Activated naive CD4-positive, alpha-beta T cell treated with anti-CD3 and anti-CD28 coated beads for 36 hours (primary cell): Measurements from ENCODE around the gene SEPSECS. TPM values are rescaled to one million over a fixed set of nuclear protein-coding genes. Genes with fewer than 3 reads are reported as not detected.

Experiments used
- CTCF ChIA-PET: fragments of 350-600 bp; sonication (Branson Sonifier 250); formaldehyde crosslinking; loops from one replicate; lab custom pipeline; 2021; ENCODE audit warnings: antibody characterized with exemption; lab: Charles Lee
- DNase-seq: peaks from one replicate; pipeline ENCODE4 v3.0.0-alpha.2; 2020
- H3K27ac Mint-ChIP-seq: one replicate; pipeline ENCODE4 v1.8.0; 2021; ENCODE audit warnings: mild to moderate bottlenecking, mixed read lengths
- H3K27me3 Mint-ChIP-seq: one replicate; pipeline ENCODE4 v1.8.0; 2021; ENCODE audit warnings: low read depth, mixed read lengths
- H3K36me3 Mint-ChIP-seq: one replicate; pipeline ENCODE4 v1.8.0; 2021; ENCODE audit warnings: low read depth, mixed read lengths
- H3K4me1 Mint-ChIP-seq: one replicate; pipeline ENCODE4 v1.8.0; 2021; ENCODE audit warnings: low read depth, mixed read lengths
- H3K4me3 Mint-ChIP-seq: one replicate; pipeline ENCODE4 v1.8.0; 2021; ENCODE audit warnings: mild to moderate bottlenecking, moderate library complexity, mixed read lengths
- H3K9me3 Mint-ChIP-seq: one replicate; pipeline ENCODE4 v1.8.0; 2021; ENCODE audit warnings: mixed read lengths
- intact Hi-C: fragments of 100-400 bp; cut with micrococcal nuclease; formaldehyde crosslinking; loops from one replicate; pipeline ENCODE4 v1.15.1; 2023
- total RNA-seq, 2 experiments: library from RNA; stranded (reverse); gene quantifications; one replicate each; pipeline ENCODE4 v1.2.3, GENCODE V29; 2021

The SEPSECS gene
- total RNA-seq = 10 to 100 TPM; 14.7 to 17.9 TPM

DNA sequence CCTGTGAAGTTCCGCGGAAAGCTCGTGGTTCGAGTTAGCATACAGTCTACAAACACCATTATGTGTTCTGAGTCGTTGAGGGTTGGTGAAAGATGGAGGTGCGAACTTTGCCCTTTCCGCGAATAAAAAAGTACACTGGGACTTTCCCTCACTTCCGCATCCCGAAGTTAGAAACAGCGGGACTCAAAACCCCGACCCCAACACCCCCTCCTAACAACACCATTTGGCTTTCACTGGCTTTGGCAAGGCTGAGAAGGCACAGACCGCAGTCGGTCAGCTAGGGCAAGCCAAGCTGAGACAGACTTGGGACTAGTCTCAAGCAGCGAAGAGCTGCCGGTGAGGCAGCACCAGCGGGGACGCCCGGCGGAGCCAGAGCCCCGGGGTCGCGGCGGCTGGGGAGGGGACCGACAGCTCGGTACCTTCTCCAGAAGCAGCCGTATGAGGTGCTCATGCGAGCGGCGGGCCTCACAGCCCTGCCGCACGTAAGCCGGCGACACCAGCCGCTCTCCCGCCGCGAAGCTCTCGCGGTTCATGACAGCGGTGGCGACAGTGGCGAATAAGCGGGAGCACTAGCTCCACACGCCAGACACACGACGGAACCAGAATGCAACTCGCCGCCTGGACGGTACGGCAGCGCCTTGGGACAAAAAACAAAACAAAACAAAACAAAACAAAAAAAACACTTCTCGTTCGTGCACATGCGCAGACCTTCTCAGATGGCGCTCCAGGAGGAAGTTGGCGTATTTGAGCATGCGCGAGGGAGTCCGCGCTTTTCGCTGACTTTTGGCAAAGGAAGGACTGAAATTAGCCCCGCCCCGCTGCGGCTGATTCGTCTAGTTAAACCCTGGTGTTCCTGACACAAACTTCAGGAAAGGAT lies at the start of gene SEPSECS:
TSS of gene SEPSECS (minus strand) at position 613 of the 877 bp plus-strand sequence. CDS start at position 533, 80 bp downstream.
- intact Hi-C loops = loop anchor here (1.0 to 2.0 kb wide), 10 partner anchors 19 to 1826 kb away; partner anchors contain the start of genes ANAPC4, DHX15, SMIM20 and ZCCHC4
- Mint-ChIP-seq H3K9me3 (no peaks in the 10 kb centered on the region), H3K27me3 (no peaks in the 10 kb centered on the region), H3K27ac (peak within 1 kb of the TSS; percentile 99), H3K4me3 (peak within 1 kb of the TSS; percentile 93), H3K4me1 (peaks cover 34% of the 10 kb centered on the region), H3K36me3 (peaks cover 21% of the 10 kb centered on the region)
- CTCF ChIA-PET = interaction anchor here (0.6 to 2.6 kb wide), 6 partner anchors 19 to 219 kb away, joined by 3 to 19 read pairs (median 3); partner anchors contain the start of gene ZCCHC4
- peak; percentile 97 for DNase-seq

- no peak for DNase-seq
- H3K27me3 Mint-ChIP-seq = no peaks in the 10 kb centered on the region
- no peak overlapping the region for H3K4me3 Mint-ChIP-seq
- peaks cover 29% of the 10 kb centered on the region for H3K9me3 Mint-ChIP-seq
- intact Hi-C loops = no loop called here
- peaks cover 3% of the 10 kb centered on the region for H3K36me3 Mint-ChIP-seq
- no peaks in the 10 kb centered on the region for H3K4me1 Mint-ChIP-seq
- no peak overlapping the region for H3K27ac Mint-ChIP-seq
- CTCF ChIA-PET = interaction anchor here (0.7 kb wide), 1 partner anchor 30 kb away, joined by 3 read pairs; no protein-coding TSS in a partner anchor
Observed at GRCh38 chr4:25209702-25210101, 49.5 kb upstream of the SEPSECS start.

DNA sequence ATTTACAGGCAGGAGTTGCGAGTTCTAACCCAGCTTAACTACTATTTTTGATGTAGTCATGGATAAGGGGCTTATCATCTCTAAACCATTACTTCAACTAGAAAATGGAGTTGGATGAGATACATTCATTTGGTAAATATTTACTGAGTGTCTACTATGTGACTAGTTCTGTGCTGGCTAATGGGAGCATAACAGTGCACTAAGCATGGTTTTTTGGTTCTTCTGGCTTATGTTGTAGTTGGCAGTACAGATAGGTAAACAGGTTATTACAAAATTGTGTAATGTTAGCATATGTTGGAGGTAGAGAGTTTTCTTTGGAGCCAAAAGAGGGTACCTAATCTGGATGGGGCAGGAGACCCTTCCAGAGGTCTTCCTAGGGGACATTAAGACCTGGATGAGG lies 47.7 kb upstream of the SEPSECS start:
- H3K9me3 Mint-ChIP-seq = peaks cover 30% of the 10 kb centered on the region
- H3K27me3 Mint-ChIP-seq = no peaks in the 10 kb centered on the region
- no peak overlapping the region for H3K27ac Mint-ChIP-seq
- CTCF ChIA-PET = no interaction called here
- peaks cover 2% of the 10 kb centered on the region for H3K4me1 Mint-ChIP-seq
- H3K36me3 Mint-ChIP-seq = peaks cover 4% of the 10 kb centered on the region
- H3K4me3 Mint-ChIP-seq = no peak overlapping the region
- intact Hi-C loops = no loop called here
- no peak for DNase-seq

- Mint-ChIP-seq H3K27me3 (no peaks in the 10 kb centered on the region), H3K4me3 (no peak overlapping the region), H3K27ac (no peak overlapping the region), H3K9me3 (peaks cover 12% of the 10 kb centered on the region), H3K4me1 (no peaks in the 10 kb centered on the region), H3K36me3 (peaks cover 21% of the 10 kb centered on the region)
- no peak for DNase-seq
- intact Hi-C loops = no loop called here
- CTCF ChIA-PET = interaction anchor here (1.0 kb wide), 1 partner anchor 8 kb away, joined by 3 read pairs; no protein-coding TSS in a partner anchor
Observed at GRCh38 chr4:25198713-25199112, 38.5 kb upstream of the SEPSECS start.

DNA sequence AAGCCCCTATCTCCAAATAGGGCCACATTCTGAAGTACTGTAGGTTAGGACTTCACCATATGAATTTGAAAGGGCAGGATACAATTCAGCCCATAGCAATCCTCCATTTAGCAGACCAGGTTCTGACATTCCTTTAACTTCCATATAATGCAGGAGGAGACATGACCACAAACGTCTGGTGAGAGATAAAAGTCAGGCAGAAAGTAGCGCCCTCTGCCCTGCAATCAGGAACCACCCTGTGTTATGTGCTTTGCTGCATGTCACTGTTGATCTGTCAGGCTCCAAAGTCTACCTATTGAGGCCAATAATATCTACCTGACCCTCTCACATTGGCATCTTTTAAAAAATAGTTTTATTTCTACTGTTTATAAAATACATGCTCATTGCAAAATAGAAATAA lies 30.2 kb upstream of the SEPSECS start:
- Mint-ChIP-seq H3K36me3 (peaks cover 5% of the 10 kb centered on the region), H3K27ac (no peak overlapping the region)
- CTCF ChIA-PET = no interaction called here

DNA sequence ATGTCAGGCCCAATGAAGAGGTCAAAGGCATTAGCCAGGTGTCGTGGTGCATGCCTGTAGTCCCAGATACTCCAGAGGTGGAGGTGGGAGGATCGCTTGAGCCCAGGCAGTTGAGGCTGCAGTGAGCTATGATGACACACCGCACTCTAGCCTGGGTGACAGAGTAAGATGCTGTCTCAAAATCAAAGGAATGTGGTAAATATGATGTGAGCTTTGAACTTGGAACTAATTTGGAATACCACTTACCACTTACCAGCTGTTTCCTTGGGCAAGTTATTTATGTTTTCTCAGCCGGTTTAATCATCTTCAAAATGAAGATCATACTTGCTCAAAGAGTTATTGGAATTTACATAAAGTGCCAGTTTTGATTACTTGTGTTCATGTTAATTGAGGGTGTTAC lies 23.8 kb upstream of the SEPSECS start:
- Mint-ChIP-seq H3K27me3 (no peaks in the 10 kb centered on the region), H3K27ac (no peak overlapping the region), H3K9me3 (no peaks in the 10 kb centered on the region), H3K36me3 (peaks cover 5% of the 10 kb centered on the region), H3K4me1 (peaks cover 16% of the 10 kb centered on the region), H3K4me3 (no peak overlapping the region)
- DNase-seq = no peak
- CTCF ChIA-PET = no interaction called here
- intact Hi-C loops = no loop called here

More for the DNA sequence above, 30.2 kb upstream of the SEPSECS start:
- Mint-ChIP-seq H3K4me3 (no peak overlapping the region), H3K27me3 (no peaks in the 10 kb centered on the region), H3K9me3 (no peaks in the 10 kb centered on the region), H3K4me1 (no peaks in the 10 kb centered on the region)
- intact Hi-C loops = no loop called here
- no peak for DNase-seq

DNA sequence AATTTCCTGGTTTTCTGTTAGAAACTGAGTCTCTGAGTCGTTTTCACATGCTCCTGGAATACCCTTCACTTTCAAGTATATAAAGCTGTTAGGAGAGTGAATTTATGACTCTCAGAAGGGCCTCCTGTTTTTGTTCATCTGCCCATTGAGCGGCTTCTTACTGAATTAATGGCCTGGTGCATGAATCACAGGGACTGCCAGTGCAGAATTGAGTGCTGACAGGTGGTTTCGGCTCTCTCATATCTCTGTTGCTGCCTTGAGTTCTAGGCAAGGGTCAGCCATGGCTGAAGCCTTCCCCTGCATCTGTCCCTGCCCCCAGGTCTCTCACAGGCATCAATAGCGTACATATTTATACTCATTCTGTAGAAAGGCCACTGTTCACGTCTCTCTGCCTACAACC lies 22.7 kb upstream of the SEPSECS start:
- H3K27me3 Mint-ChIP-seq = no peaks in the 10 kb centered on the region
- CTCF ChIA-PET = interaction anchor here (0.7 kb wide), 1 partner anchor 639 kb away, joined by 3 read pairs; no protein-coding TSS in a partner anchor
- no peaks in the 10 kb centered on the region for H3K9me3 Mint-ChIP-seq
- no peak overlapping the region for H3K27ac Mint-ChIP-seq
- no peak for DNase-seq
- intact Hi-C loops = no loop called here
- H3K4me1 Mint-ChIP-seq = peaks cover 27% of the 10 kb centered on the region
- H3K4me3 Mint-ChIP-seq = no peak overlapping the region
- H3K36me3 Mint-ChIP-seq = no peaks in the 10 kb centered on the region

DNA sequence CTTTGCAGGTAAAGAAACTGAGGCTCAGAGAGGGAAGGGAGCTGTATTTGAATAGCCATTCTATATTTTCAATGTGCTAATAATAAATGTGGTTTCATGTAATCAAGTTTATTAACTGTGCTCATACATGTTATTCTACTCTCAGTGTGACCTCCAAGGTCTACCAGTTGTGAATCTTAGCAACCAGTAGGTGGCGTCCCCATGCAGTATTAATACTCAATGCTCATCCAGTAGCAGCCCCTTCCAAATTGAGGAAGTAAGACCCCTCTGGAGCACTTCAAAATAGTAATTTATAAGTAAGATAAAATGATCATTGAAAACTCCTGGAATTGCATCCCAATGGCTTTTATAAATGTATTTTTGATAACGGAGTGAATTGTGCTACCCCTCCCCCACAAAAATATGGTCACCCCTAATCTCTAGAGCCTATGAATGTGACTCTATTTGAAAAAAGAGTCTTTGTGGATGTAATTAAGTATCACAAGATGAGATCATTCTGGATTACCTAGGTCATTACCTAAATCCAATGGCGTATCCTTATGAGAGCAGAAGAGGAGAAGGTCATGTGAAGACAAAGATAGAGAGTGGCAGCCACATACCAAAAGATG lies 20.4 kb upstream of the SEPSECS start:
- Mint-ChIP-seq H3K4me1 (peaks cover 32% of the 10 kb centered on the region), H3K27ac (no peak overlapping the region), H3K36me3 (no peaks in the 10 kb centered on the region), H3K9me3 (no peaks in the 10 kb centered on the region), H3K4me3 (no peak overlapping the region), H3K27me3 (no peaks in the 10 kb centered on the region)
- intact Hi-C loops = loop anchor here (1.0 kb wide), 2 partner anchors 132 to 187 kb away; partner anchors contain the start of gene ZCCHC4
- CTCF ChIA-PET = interaction anchor here (0.7 to 3.3 kb wide), 11 partner anchors 17 to 186 kb away, joined by 3 to 27 read pairs (median 3); partner anchors contain the start of genes SEPSECS and ZCCHC4
- peak; percentile 50 for DNase-seq

GRCh38 chr4:25178838-25179261 lies 18.6 kb upstream of the SEPSECS start:
- intact Hi-C loops = loop anchor here (1.0 kb wide), 2 partner anchors 19 to 55 kb away; partner anchors contain the start of genes PI4K2B and SEPSECS
- no peaks in the 10 kb centered on the region for H3K27me3 Mint-ChIP-seq
- peaks cover 32% of the 10 kb centered on the region for H3K4me1 Mint-ChIP-seq
- H3K9me3 Mint-ChIP-seq = no peaks in the 10 kb centered on the region
- H3K27ac Mint-ChIP-seq = peak overlapping the region; percentile 3
- peak; percentile 63 for DNase-seq
- H3K4me3 Mint-ChIP-seq = no peak overlapping the region
- CTCF ChIA-PET = interaction anchor here (0.7 to 3.3 kb wide), 8 partner anchors 12 to 188 kb away, joined by 3 to 27 read pairs (median 4); partner anchors contain the start of genes SEPSECS and ZCCHC4
- no peaks in the 10 kb centered on the region for H3K36me3 Mint-ChIP-seq

DNA sequence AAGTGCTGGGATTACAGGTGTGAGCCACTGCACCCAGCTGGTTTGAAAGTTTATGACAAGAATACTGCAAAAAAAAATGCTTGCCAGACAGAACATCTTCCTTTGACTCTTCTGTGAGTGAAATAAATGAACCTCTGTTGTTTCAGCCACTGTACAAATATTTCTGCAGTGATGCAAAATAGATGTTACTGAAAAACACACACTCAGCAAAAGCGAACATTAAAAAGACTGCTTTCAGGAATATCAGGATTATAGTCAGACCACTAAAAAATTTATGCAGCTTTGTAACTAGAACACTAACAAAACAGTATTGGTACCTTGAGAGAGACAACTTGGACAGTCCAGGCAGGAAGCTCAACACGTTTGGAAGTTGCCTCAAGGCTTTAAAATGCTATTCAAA lies 16.9 kb upstream of the SEPSECS start:
- DNase-seq = no peak
- Mint-ChIP-seq H3K9me3 (no peaks in the 10 kb centered on the region), H3K27ac (no peak overlapping the region), H3K36me3 (peaks cover 2% of the 10 kb centered on the region), H3K4me1 (peaks cover 37% of the 10 kb centered on the region), H3K27me3 (no peaks in the 10 kb centered on the region), H3K4me3 (no peak overlapping the region)
- CTCF ChIA-PET = interaction anchor here (0.5 to 3.3 kb wide), 5 partner anchors 15 to 200 kb away, joined by 3 to 12 read pairs (median 5); partner anchors contain the start of gene ZCCHC4
- intact Hi-C loops = no loop called here

DNA sequence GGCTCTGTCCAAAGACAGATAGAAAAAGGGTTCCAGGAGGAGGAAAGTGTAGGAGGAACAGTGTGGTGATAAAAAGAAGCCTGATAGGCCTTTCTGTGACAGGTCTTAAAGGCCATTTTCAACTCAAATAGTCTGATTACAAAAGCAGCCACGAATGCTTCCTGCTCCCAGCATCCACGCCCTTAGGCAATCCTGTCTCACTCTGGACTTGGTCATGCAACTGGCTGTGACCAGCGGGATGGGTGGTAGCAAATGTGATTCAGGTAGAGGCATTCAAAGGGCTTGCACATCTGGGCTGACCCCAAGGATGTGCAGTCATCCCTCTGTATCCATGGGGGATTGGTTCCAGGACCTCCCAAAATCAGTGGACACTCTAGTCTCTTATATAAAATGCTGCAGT lies 14.4 kb upstream of the SEPSECS start:
- CTCF ChIA-PET = no interaction called here
- peaks cover 30% of the 10 kb centered on the region for H3K4me1 Mint-ChIP-seq
- H3K36me3 Mint-ChIP-seq = peaks cover 7% of the 10 kb centered on the region
- no peaks in the 10 kb centered on the region for H3K27me3 Mint-ChIP-seq
- no peak overlapping the region for H3K4me3 Mint-ChIP-seq
- no peaks in the 10 kb centered on the region for H3K9me3 Mint-ChIP-seq
- intact Hi-C loops = no loop called here
- DNase-seq = no peak
- no peak overlapping the region for H3K27ac Mint-ChIP-seq
